Erythroblast (primary cell): ENCODE results near the gene QARS1.

Experiments
- GATA1 ChIP-seq: IDR thresholded peaks from 2 replicates; pipeline ENCODE4 v1.6.1; 2011; ENCODE audit warnings: low read depth, mild to moderate bottlenecking, control low read depth, low read length, moderate library complexity
- POLR2A ChIP-seq: IDR thresholded peaks from 2 replicates; pipeline ENCODE4 v1.6.1; 2011; ENCODE audit warnings: mild to moderate bottlenecking, low read length

- TF ChIP-seq POLR2A: no peak
- TF ChIP-seq GATA1: no peak
Observed at GRCh38 chr3:49121132-49121736, 16.7 kb upstream of the QARS1 start.
